HG03457 (cell line): ENCODE results near the gene ZSCAN16.
A peak's percentile ranks its signal among the peaks of the same experiment; 100 is the strongest.

Source experiments
- ATAC-seq: cut with Tn5 transposase; IDR thresholded peaks from one replicate; pipeline ENCODE4 v1.9.1; 2021; ENCODE audit warnings: moderate number of reproducible peaks; ENCODE audit not compliant: unreplicated experiment

The ZSCAN16 gene

GRCh38 chr6:28125401-28125800, 992 bp downstream of the ZSCAN16 start:
- no peak for ATAC-seq

GRCh38 chr6:28134015-28134414, 9.6 kb downstream of the ZSCAN16 start:
- no peak for ATAC-seq

- ATAC-seq: no peak
Observed at GRCh38 chr6:28134716-28135115, 10.3 kb downstream of the ZSCAN16 start.

- no peak for ATAC-seq
Observed at GRCh38 chr6:28135393-28135792, 11.0 kb downstream of the ZSCAN16 start.

GRCh38 chr6:28136585-28137504, 12.4 kb downstream of the ZSCAN16 start:
- peak; percentile 51 for ATAC-seq

- ATAC-seq: no peak
Observed at GRCh38 chr6:28137505-28137981, 13.1 kb downstream of the ZSCAN16 start.

GRCh38 chr6:28139860-28140543, 15.6 kb downstream of the ZSCAN16 start:
- ATAC-seq: no peak

GRCh38 chr6:28140616-28141015, 16.2 kb downstream of the ZSCAN16 start:
- no peak for ATAC-seq

- ATAC-seq: peak; percentile 54
Observed at GRCh38 chr6:28141500-28142329, 17.3 kb downstream of the ZSCAN16 start, which contains the start of gene ZKSCAN8. TSS of gene ZKSCAN8 (plus strand) at chr6:28141883. CDS start at chr6:28148408, 6,525 bp downstream.

- no peak for ATAC-seq
Observed at GRCh38 chr6:28142446-28142845, 18.0 kb downstream of the ZSCAN16 start.

GRCh38 chr6:28145231-28145630, 20.8 kb downstream of the ZSCAN16 start:
- no peak for ATAC-seq

- no peak for ATAC-seq
Observed at GRCh38 chr6:28152531-28152930, 28.1 kb downstream of the ZSCAN16 start.

GRCh38 chr6:28153546-28153945, 29.1 kb downstream of the ZSCAN16 start:
- ATAC-seq: no peak

GRCh38 chr6:28154357-28154756, 29.9 kb downstream of the ZSCAN16 start:
- ATAC-seq: no peak

GRCh38 chr6:28158318-28158717, 33.9 kb downstream of the ZSCAN16 start:
- no peak for ATAC-seq

- ATAC-seq: no peak
Observed at GRCh38 chr6:28159029-28159607, 34.7 kb downstream of the ZSCAN16 start.

- no peak for ATAC-seq
Observed at GRCh38 chr6:28160233-28160632, 35.8 kb downstream of the ZSCAN16 start.

- ATAC-seq: peak; percentile 94
Observed at GRCh38 chr6:28161410-28162079, 37.1 kb downstream of the ZSCAN16 start.

GRCh38 chr6:28165563-28165962, 41.2 kb downstream of the ZSCAN16 start:
- ATAC-seq: no peak

- no peak for ATAC-seq
Observed at GRCh38 chr6:28167068-28167467, 42.7 kb downstream of the ZSCAN16 start.
